Measurements from ENCODE around the gene ARHGAP24.
"Not testable (repeated sequence)": the region's sequence is repeated elsewhere in the genome, so short reads cannot be mapped to it uniquely, and the experiment has no call there.

ARHGAP24 gene

DNA sequence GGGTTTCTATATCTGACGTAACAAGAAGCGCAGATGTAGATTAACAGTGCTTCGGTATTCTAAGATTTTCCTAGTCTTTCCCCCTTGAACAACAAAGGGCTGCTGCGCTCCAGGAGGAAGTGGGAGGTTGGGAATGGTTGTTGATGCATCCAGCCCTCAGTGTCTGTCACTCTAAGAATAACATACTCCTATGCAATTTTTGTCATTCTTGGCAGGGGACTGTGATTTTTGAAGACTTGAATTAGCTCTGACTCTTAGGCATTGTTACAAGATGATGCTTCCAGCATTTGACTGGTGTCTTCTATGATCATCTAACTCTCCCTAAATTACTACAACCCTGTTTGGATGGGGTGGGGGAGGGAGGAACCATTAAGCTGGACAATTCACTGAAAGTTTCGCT, 394.2 kb downstream of the ARHGAP24 start:
- FAIRE-seq: no peak

- no peak for FAIRE-seq
Measured at GRCh38 chr4:85870298-85871083, 395.5 kb downstream of the ARHGAP24 start.

DNA sequence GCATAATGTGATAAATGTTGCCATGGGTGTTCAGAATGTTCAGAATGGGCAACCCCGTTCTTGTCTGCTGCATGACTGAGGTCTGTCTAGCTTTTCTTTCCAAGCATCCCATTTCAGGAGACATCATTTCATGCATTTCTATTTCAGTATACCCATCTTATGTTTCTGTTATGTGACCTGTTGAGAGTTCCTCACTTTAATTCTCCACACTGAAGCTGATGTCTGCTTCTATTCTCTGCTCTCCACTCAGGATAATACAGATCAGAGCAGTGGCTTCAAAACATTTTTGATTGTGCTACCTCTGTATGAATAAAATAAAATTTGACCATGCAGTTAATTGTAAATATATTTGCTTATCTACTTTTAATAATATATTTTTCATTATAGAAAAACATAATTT, 398.6 kb downstream of the ARHGAP24 start:
- no peak for FAIRE-seq

GRCh38 chr4:85879518-85879917, 404.6 kb downstream of the ARHGAP24 start:
- no peak for FAIRE-seq

- FAIRE-seq: no peak
Measured at GRCh38 chr4:85883180-85883579, 408.2 kb downstream of the ARHGAP24 start.

DNA sequence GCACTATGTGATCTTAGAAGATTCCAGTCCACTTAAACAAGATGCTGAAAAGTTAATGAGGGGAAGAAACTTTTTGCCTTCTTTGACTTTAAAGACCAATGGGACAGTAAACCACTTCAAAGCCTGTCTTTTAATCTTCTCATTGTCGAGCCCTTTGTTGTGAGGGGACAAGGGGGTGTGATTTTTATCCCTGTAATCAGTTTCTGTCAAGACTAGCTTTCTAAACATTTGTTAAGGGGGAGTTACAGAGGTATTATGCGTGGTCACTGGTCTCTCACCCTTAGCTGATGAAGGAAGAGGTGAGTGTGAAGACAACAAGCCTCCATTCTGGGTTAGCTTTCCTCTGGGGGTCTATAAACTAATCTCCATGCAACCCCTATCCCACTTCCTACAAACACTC, 409.3 kb downstream of the ARHGAP24 start:
- FAIRE-seq: no peak

- no peak for FAIRE-seq
Measured at GRCh38 chr4:85886665-85887064, 411.7 kb downstream of the ARHGAP24 start.

DNA sequence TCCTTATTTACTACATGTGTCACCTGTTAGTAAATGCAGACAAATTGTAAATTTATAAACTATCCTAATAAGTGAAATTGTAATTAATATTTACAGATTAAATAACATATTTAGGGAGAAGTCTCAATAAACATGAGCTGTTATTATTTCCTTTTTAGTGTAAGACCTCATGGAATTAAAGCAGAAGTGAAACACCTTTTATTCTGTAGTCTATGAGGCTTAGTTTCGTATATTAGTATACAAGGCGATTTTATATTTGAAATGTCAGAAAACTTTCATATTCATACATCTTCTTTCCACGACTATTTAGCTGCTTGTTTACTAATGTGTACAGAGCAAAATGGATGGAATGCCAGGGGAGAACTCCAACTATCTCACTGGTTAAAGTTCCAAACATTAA, 414.4 kb downstream of the ARHGAP24 start:
- FAIRE-seq: no peak

GRCh38 chr4:85895755-85896154, 420.8 kb downstream of the ARHGAP24 start:
- no peak for FAIRE-seq

DNA sequence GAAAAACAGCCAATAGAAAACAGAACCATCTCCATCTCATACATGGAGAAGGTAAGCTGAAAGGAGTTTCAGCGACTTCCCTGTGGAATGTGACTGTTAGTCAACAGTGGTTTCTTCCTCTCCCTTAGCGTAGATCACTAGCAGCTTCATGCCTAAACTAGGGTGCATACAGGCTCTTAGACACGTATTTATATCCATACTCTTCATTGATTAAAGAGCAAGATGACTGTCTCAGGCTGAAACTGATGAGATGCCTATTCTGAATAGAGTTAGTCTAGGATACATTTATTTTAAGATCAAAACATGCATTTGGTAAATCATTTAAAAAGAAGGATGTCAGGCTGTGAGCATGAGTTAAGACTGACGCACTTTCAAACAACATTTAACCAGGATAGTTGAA, 423.3 kb downstream of the ARHGAP24 start:
- FAIRE-seq: no peak

DNA sequence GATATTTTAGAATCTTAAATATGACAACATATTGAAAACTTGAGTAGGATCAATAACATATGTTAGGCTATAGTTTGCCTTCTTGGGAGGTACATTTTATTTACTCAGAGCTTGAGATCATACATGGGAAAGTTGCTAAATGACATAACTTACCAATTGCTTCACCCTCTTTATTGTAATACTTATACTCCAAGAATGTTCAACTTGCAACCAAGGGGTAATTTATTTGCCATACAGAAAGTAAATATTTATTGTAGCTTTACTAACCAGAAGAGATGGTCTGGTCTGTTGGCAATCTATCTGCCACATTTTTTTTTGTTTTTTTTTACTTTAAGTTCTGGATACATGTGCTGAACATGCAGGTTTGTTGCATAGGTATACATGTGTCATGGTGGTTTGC, 426.6 kb downstream of the ARHGAP24 start:
- no peak for FAIRE-seq

DNA sequence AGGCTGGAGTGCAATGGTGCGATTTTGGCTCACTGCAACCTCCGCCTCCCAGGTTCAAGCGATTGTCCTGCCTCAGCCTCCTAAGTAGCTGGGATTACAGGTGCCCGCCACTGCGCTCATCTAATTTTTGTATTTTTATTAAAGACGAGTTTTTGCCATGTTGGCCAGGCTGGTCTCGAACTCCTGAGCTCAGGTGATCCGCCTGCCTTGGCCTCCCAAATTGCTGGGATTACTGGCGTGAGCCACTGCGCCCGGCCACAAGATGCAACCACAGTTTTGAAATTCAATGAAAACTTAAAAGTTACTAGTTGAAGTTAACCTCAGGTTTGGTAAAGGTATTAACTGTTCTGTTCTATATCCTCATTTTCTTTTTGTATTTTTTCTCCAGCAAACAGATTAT, 427.7 kb downstream of the ARHGAP24 start:
- FAIRE-seq: not testable (repeated sequence)

DNA sequence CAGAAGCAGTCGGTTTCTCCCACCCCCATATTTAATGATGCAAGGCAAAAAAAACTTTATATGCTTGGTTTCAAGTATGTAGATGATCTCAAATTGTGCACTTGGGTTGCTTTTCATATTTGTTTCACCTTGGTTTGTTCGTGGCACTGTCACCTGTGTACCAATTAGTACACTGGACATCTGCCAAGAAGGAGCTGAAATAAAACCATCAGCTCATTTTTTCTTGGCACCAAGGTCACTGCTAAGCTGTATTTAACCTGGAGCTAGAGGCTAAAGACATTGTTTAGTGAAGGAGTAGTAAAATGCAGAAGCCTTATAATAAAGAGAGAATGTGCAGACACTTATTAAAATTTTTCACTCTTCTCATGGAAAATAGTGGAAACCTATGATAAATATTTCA, 430.8 kb downstream of the ARHGAP24 start:
- no peak for FAIRE-seq

- FAIRE-seq: no peak
Measured at GRCh38 chr4:85907001-85907400, 432.1 kb downstream of the ARHGAP24 start.

DNA sequence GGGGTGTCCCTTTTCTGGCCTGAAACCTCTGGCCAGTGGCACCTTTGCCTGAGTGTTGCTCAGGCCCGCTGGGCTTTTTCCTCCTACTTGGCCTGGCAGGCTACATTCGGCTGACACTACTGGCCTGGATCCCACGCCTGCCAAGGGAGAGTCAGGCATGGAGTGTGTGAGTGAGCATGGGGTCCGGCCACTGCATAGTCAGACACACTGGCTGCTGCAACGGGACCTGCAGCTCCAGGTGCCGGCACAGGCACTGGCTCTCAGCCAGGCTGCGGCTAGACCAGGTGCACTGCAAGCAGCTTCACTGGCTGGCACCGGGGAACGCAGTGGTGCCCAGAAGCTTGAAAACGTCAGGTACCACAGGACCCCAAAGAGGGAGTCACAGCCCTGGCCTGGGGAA, 434.9 kb downstream of the ARHGAP24 start:
- no peak for FAIRE-seq

DNA sequence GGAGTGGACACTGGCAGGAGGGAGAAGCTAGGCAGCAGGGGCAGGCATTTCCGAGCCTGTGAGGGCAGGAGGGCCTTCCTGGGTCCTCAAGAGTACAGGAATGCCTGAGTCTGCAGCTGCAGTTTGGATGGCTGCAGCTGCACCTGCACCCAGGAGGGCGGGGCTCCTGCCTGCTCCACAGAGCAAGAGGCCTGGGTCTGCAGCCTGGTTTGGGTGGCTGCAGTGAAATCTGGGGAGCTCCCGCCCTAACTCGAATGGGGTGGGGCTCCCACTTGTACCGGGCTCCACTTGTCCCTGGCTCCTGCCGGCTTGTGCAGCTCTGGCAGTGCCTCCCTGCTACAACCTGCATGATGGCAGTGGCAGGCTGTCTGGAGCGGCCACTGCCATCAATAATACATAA, 436.0 kb downstream of the ARHGAP24 start:
- FAIRE-seq: no peak

DNA sequence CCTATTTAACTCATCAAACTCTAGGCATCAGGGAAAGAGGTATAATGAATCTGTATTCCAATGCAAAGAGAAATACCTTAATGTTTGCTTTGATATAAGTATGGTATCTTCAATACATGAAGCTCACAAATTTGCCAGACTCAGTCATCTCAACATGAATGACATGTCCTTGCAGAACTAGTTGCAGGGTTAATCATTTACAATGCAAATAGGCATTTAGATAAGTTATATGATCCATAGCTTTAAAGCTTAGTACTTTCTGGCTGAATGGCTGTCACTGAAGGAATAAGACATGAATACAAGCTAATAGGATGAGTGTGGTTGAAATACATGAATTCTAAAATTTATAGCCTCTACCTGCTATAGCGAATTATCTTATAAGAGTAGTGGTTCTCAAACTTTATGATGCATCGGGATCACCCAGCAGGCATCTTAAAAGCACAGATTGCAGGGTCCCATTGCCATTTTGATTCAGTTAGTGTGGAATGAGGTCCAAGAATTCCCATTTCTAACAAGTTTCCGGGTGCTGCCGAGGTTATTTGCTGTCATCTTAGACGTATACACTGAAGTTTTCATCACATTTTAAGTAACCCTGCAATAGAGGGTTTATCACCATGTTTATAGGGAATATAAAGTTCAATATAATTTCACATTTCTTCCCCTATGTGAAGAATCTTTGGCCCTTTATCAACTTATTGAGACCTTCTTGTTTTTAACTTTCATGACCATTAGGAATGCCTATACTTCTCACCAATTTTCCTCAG, 439.2 kb downstream of the ARHGAP24 start:
- no peak for FAIRE-seq

DNA sequence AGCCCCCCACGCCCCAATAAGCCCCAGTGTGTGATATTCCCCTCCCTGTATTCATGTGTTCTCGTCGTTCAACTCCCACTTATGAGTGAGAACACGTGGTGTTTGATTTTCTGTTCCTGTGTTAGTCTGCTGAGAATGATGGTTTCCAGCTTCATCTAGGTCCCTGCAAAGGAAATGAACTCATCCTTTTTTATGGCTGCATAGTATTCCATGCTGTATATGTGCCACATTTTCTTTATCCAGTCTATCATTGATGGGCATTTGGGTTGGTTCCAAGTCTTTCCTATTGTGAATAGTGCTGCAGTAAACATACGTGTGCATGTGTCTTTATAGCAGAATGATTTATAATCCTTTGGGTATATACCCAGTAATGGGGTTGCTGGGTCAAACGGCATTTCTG, 440.6 kb downstream of the ARHGAP24 start:
- not testable (repeated sequence) for FAIRE-seq

DNA sequence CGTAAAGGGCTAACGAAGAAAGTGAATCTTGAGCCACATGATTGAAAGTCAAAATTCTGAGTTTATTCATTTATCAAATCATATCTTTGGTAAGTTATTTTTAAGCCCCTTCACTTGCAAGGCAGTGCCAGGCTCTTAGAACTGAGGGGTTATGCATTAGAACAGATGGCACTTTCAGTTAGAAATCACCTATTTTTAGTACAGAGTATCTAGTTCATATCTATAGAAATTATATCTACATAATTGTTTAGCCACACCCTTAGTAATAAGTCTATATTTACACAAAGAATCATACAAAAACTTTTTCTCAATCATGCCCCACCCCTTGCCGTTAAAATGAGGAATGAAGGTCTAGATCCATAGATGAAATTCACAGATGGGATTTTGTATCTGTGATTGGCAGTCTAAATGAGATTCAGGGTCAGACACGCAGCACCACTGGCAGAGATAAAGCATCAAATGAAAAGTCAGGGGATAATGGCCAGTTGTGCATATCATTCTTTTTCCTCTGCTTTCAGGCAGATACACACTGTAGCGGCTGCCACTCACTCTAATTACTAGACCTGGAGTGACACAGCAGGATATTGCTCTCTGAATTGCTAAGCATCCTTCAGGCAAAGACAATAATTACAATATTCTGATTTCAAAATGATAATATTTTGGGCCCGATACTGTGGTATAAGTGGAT, 444.4 kb downstream of the ARHGAP24 start:
- FAIRE-seq: no peak

GRCh38 chr4:85925071-85925470, 450.1 kb downstream of the ARHGAP24 start:
- FAIRE-seq: no peak

DNA sequence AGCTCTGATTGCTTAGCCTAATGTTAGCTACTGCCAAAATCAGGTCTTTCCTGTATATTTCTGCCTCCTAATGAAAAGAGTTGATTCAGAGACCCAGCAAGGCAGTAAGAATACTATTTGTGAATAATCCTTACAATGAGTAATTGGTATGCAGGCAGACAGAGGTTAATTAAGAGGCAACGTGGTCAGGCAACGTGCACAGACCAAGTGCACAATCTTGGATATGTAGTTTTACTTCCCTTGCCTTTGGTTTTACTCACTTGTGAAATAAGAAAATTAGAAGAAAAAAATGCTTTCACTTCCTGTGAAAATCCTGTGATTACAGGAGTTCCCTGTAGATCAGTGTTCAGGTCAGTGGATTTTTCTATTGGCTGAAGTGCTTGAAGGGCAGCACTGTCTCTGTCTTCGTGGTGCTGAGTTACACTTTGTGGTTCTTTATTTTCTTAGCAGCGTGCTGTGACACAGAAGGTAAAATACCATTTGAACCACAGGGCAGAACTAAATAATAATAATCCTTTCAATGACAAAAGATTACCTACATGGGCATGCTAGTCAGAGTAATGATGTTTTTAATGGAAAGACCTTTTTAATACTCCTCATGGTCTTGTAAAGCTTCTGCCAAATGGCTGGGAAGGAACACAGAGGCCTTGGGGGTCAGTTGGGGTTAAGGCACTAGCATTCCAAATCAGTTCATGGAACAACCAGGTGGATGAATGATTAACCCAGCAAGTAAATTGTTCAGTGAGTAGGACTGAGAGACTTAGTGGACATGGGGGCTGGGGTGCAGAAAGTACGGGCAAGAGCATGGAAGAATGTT, 454.0 kb downstream of the ARHGAP24 start:
- no peak for FAIRE-seq

GRCh38 chr4:85929961-85930665, 455.2 kb downstream of the ARHGAP24 start:
- no peak for FAIRE-seq

Measured in TTC549 (cell line).